ENCODE measurements around the gene GPR161. TPM values are rescaled to one million over a fixed set of nuclear protein-coding genes. Genes with fewer than 3 reads are reported as not detected.

The GPR161 gene
- total and polyA plus RNA-seq, 2 donors (not counting 1 experiment from before 2014, with no cell fraction given): 0.07 to 0.22 TPM

DNA sequence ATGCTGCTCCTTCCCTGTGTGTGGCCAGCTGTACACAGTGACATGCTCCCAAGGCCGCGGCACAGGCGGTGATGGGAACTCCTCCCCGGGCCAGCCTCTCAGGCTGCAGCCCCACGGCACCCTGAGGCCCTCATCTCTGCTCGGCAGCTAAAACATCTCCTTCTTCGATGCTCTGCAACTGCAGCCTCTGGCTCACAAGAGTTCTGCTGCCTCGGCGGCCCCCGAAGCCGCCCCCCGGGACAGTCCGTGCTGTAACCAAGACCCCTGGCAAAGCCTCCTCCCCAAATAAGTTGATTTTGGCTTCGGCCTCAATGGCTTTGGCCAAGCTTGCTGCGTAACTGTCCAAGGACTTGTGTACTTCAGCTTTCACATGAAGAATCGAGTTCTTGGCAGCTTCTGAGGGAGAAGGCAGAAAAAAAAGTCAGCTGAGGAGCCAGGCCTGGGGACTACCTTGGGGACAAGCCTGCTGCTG, 51.3 kb downstream of the GPR161 start:
- ATAC-seq (ENCODE audit: low read depth) (no peak), DNase-seq (no peak)
- Mint-ChIP-seq H3K27me3 (no peaks in the 10 kb centered on the region), H3K4me1 (peaks cover 2% of the 10 kb centered on the region), H3K9me3 (ENCODE audit: insufficient read depth) (no peaks in the 10 kb centered on the region), H3K4me3 (no peak overlapping the region), H3K27ac (no peak overlapping the region)
- no peaks in the 10 kb centered on the region for H4K20me1 ChIP-seq (ENCODE audit: control insufficient read depth, insufficient read depth, low read length, poor library complexity, severe bottlenecking)
- WGBS (ENCODE audit: insufficient coverage): 96% methylated on average over 16 of the region's 16 CpGs
- H3K36me3 ChIP-seq (replicated peaks in 1 of 2; ENCODE audit: control extremely low read depth in 1 of 2, control insufficient read depth in 1 of 2, extremely low read depth in 1 of 2, insufficient read depth in 2 of 2, low read length in 1 of 2): no peaks in the 10 kb centered on the region
- POLR2A ChIA-PET: no interaction called here
- H3K9ac ChIP-seq (ENCODE audit: low read length): no peak overlapping the region
- H3K27me3 ChIP-seq (replicated peaks in 1 of 4; ENCODE audit: control extremely low read depth in 1 of 4, control insufficient read depth in 3 of 4, insufficient read depth in 4 of 4, low read length in 3 of 4): no peaks in the 10 kb centered on the region
- H3K79me2 ChIP-seq (ENCODE audit: control insufficient read depth, insufficient read depth, low read length): no peaks in the 10 kb centered on the region
- H3K27ac ChIP-seq (ENCODE audit: low read length in 2 of 2): no peak overlapping the region
- no peaks in the 10 kb centered on the region for H3K9me3 ChIP-seq (ENCODE audit: control extremely low read depth in 1 of 3, control insufficient read depth in 2 of 3, insufficient read depth in 1 of 3, low read length in 2 of 3)
- H2AFZ ChIP-seq (ENCODE audit: insufficient read depth, low read depth, low read length, poor library complexity, severe bottlenecking): peak overlapping the region; percentile 8
- intact Hi-C loops (cut with micrococcal nuclease): loop anchor here (10.0 kb wide), 1 partner anchor 371 kb away; no protein-coding TSS in a partner anchor
- TF ChIP-seq, protein P1, sequence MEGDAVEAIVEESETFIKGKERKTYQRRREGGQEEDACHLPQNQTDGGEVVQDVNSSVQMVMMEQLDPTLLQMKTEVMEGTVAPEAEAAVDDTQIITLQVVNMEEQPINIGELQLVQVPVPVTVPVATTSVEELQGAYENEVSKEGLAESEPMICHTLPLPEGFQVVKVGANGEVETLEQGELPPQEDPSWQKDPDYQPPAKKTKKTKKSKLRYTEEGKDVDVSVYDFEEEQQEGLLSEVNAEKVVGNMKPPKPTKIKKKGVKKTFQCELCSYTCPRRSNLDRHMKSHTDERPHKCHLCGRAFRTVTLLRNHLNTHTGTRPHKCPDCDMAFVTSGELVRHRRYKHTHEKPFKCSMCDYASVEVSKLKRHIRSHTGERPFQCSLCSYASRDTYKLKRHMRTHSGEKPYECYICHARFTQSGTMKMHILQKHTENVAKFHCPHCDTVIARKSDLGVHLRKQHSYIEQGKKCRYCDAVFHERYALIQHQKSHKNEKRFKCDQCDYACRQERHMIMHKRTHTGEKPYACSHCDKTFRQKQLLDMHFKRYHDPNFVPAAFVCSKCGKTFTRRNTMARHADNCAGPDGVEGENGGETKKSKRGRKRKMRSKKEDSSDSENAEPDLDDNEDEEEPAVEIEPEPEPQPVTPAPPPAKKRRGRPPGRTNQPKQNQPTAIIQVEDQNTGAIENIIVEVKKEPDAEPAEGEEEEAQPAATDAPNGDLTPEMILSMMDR (IDR thresholded peaks at IDR 0.05): no peak
- TF ChIP-seq EZH2 (IDR thresholded peaks at IDR 0.05; ENCODE audit: borderline replicate concordance, insufficient read depth, low read depth, low read length, poor library complexity, severe bottlenecking): no peak
- no peak overlapping the region for H3K4me3 ChIP-seq (ENCODE audit: control extremely low read depth in 1 of 5, extremely low read depth in 1 of 5, insufficient read depth in 1 of 5, low read depth in 2 of 5, low read length in 4 of 5)
- CTCF ChIA-PET: interaction anchor here (0.6 to 3.3 kb wide), 4 partner anchors 10 to 272 kb away, joined by 3 to 11 read pairs (median 4); no protein-coding TSS in a partner anchor
- peaks cover 0 to 5% of the 10 kb centered on the region in 2 donors for H3K4me1 ChIP-seq (ENCODE audit: control insufficient read depth in 2 of 2, insufficient read depth in 2 of 2, low read length in 2 of 2)
- H3K4me2 ChIP-seq (replicated peaks; ENCODE audit: low read depth, low read length, poor library complexity, severe bottlenecking): no peak overlapping the region

DNA sequence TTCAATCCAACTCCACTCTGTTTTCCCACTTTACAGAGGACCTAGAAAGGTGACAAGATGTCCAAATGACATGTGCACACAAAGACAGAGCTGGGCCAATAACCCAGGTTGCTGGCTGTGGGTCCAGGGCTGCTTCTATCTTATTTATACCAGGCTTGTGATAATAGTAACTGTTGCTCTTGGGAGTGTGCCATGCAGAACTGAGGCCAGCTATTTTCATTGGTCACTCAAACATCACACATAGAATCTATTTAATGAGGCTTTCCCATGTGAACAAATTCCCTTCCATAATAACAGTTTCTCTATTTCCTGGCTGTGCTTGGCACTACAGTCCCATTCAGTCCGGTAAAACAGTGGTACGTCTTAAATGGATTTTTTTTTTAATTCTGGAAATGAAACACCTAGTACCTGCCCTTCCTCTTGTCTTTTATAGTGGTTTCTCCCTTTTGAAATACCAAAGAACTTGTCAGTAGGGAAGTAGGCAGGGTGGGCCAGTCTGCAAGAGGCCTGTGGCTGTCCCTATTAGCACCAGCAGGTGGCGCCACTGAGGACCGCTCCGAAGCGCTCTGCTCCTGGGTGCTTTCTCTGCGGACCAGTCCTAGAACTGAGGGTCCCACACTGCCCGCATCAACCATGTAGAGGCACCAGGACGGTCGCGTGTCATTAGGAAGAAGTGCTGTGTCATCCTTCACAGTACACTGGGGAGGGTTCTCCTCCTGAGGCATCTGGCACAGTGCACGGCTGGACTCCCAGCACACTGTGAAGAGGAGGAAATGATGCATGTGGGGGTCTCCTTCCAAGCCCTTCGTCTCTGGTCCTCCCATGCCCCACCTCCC, 52.1 kb downstream of the GPR161 start:
- WGBS (ENCODE audit: insufficient coverage): 21% methylated on average over 10 of the region's 13 CpGs
- no peak overlapping the region for H3K27ac ChIP-seq (ENCODE audit: low read length in 2 of 2)
- TF ChIP-seq EZH2 (IDR thresholded peaks at IDR 0.05; ENCODE audit: borderline replicate concordance, insufficient read depth, low read depth, low read length, poor library complexity, severe bottlenecking): no peak
- TF ChIP-seq, protein P1 (IDR thresholded peaks at IDR 0.05): peak; percentile 92
- no peaks in the 10 kb centered on the region for H3K9me3 ChIP-seq (ENCODE audit: control extremely low read depth in 1 of 3, control insufficient read depth in 2 of 3, insufficient read depth in 1 of 3, low read length in 2 of 3)
- H4K20me1 ChIP-seq (ENCODE audit: control insufficient read depth, insufficient read depth, low read length, poor library complexity, severe bottlenecking): no peaks in the 10 kb centered on the region
- no peaks in the 10 kb centered on the region for H3K79me2 ChIP-seq (ENCODE audit: control insufficient read depth, insufficient read depth, low read length)
- H3K4me1 ChIP-seq (ENCODE audit: control insufficient read depth in 2 of 2, insufficient read depth in 2 of 2, low read length in 2 of 2): peaks cover 0 to 5% of the 10 kb centered on the region in 2 donors
- DNase-seq: peak; percentile 67
- Mint-ChIP-seq H3K27ac (no peak overlapping the region), H3K9me3 (ENCODE audit: insufficient read depth) (no peaks in the 10 kb centered on the region), H3K27me3 (no peaks in the 10 kb centered on the region), H3K4me3 (no peak overlapping the region), H3K4me1 (peaks cover 2% of the 10 kb centered on the region)
- H3K36me3 ChIP-seq (replicated peaks in 1 of 2; ENCODE audit: control extremely low read depth in 1 of 2, control insufficient read depth in 1 of 2, extremely low read depth in 1 of 2, insufficient read depth in 2 of 2, low read length in 1 of 2): no peaks in the 10 kb centered on the region
- H3K9ac ChIP-seq (ENCODE audit: low read length): no peak overlapping the region
- no peak overlapping the region for H3K4me3 ChIP-seq (ENCODE audit: control extremely low read depth in 1 of 5, extremely low read depth in 1 of 5, insufficient read depth in 1 of 5, low read depth in 2 of 5, low read length in 4 of 5)
- no peaks in the 10 kb centered on the region for H3K27me3 ChIP-seq (replicated peaks in 1 of 4; ENCODE audit: control extremely low read depth in 1 of 4, control insufficient read depth in 3 of 4, insufficient read depth in 4 of 4, low read length in 3 of 4)
- CTCF ChIA-PET: interaction anchor here (1.0 to 3.5 kb wide), 6 partner anchors 10 to 237 kb away, joined by 3 to 18 read pairs (median 8); no protein-coding TSS in a partner anchor
- intact Hi-C loops (cut with micrococcal nuclease): loop anchor here (10.0 kb wide), 1 partner anchor 370 kb away; no protein-coding TSS in a partner anchor
- peak; percentile 64 for ATAC-seq (ENCODE audit: low read depth)
- POLR2A ChIA-PET: no interaction called here
- H2AFZ ChIP-seq (ENCODE audit: insufficient read depth, low read depth, low read length, poor library complexity, severe bottlenecking): peak overlapping the region; percentile 8
- peak overlapping the region; percentile 51 for H3K4me2 ChIP-seq (replicated peaks; ENCODE audit: low read depth, low read length, poor library complexity, severe bottlenecking)
